T-helper 17 cell (primary cell): ENCODE results near the gene GRB10. TPM values are rescaled to one million over a fixed set of nuclear protein-coding genes. Genes with fewer than 3 reads are reported as not detected.
"Not testable (repeated sequence)": the region's sequence is repeated elsewhere in the genome, so short reads cannot be mapped to it uniquely, and the experiment has no call there.

Experiments
- ATAC-seq: fragments of 150-1000 bp; cut with Tn5 transposase; 2 replicates; pipeline ENCODE4 v1.10.0; 2021; ENCODE audit warnings: mild to moderate bottlenecking, moderate library complexity
- DNase-seq, 3 donors: peaks; one replicate each; pipeline versions ENCODE4 v3.0.0 to v3.0.0-alpha.2; 2020 to 2021
- H3K9me3 ChIP-seq: one replicate; pipeline ENCODE4 v1.7.0; 2013; ENCODE audit warnings: low read length, mild to moderate bottlenecking; ENCODE audit not compliant: control insufficient read depth, poor library complexity, severe bottlenecking
- H3K27ac Mint-ChIP-seq: one replicate; pipeline ENCODE4 v1.8.0; 2022; ENCODE audit warnings: mild to moderate bottlenecking, moderate library complexity, mixed read lengths
- H3K27me3 Mint-ChIP-seq: one replicate; pipeline ENCODE4 v1.8.0; 2022; ENCODE audit warnings: mixed read lengths
- H3K36me3 Mint-ChIP-seq: one replicate; pipeline ENCODE4 v1.8.0; 2022; ENCODE audit warnings: low read depth, mixed read lengths
- H3K4me1 Mint-ChIP-seq: one replicate; pipeline ENCODE4 v1.8.0; 2022; ENCODE audit warnings: mild to moderate bottlenecking, mixed read lengths
- H3K4me3 Mint-ChIP-seq: one replicate; pipeline ENCODE4 v1.8.0; 2022; ENCODE audit warnings: mild to moderate bottlenecking, moderate library complexity, mixed read lengths
- total RNA-seq, 4 donors: library from RNA in 2 of 4; stranded (reverse) in 2 of 4; gene quantifications; one replicate each; pipeline ENCODE4 v1.2.3 and lab custom pipeline; 2022 to 2026

The GRB10 gene
- total RNA-seq, 2 donors from 2014 or later, result 3.8 to 7.0 TPM

GRCh38 chr7:50595491-50596102 lies 187.1 kb downstream of the GRB10 start:
- H3K27ac Mint-ChIP-seq, result no peak overlapping the region
- no peaks in the 10 kb centered on the region for H3K9me3 ChIP-seq
- peaks cover 10% of the 10 kb centered on the region for H3K27me3 Mint-ChIP-seq
- DNase-seq (no peak), ATAC-seq (peak; percentile 67)
- peaks cover 5% of the 10 kb centered on the region for H3K36me3 Mint-ChIP-seq
- H3K4me3 Mint-ChIP-seq, result no peak overlapping the region
- H3K4me1 Mint-ChIP-seq, result peaks cover 18% of the 10 kb centered on the region

- no peaks in the 10 kb centered on the region for H3K9me3 ChIP-seq
- H3K4me3 Mint-ChIP-seq, result no peak overlapping the region
- H3K27me3 Mint-ChIP-seq, result peaks cover 17% of the 10 kb centered on the region
- DNase-seq (no peak), ATAC-seq (no peak)
- peaks cover 18% of the 10 kb centered on the region for H3K4me1 Mint-ChIP-seq
- no peak overlapping the region for H3K27ac Mint-ChIP-seq
- H3K36me3 Mint-ChIP-seq, result peaks cover 2% of the 10 kb centered on the region
These were observed 187.8 kb downstream of the GRB10 start for GRCh38 chr7:50594734-50595485.

- Mint-ChIP-seq H3K4me1 (peaks cover 18% of the 10 kb centered on the region), H3K4me3 (no peak overlapping the region), H3K27ac (no peak overlapping the region), H3K36me3 (no peaks in the 10 kb centered on the region), H3K27me3 (peaks cover 24% of the 10 kb centered on the region)
- ATAC-seq, result no peak
- H3K9me3 ChIP-seq, result no peaks in the 10 kb centered on the region
- DNase-seq, result no peak
These were observed 188.6 kb downstream of the GRB10 start for GRCh38 chr7:50594136-50594535.

- no peaks in the 10 kb centered on the region for H3K9me3 ChIP-seq
- Mint-ChIP-seq H3K27ac (no peak overlapping the region), H3K4me1 (peaks cover 11% of the 10 kb centered on the region), H3K4me3 (no peak overlapping the region), H3K27me3 (peaks cover 33% of the 10 kb centered on the region), H3K36me3 (no peaks in the 10 kb centered on the region)
- no peak for DNase-seq
- no peak for ATAC-seq
These were observed 189.8 kb downstream of the GRB10 start for GRCh38 chr7:50592940-50593339.

GRCh38 chr7:50591480-50592438 lies 190.9 kb downstream of the GRB10 start:
- no peaks in the 10 kb centered on the region for H3K36me3 Mint-ChIP-seq
- no peak for DNase-seq
- peaks cover 11% of the 10 kb centered on the region for H3K4me1 Mint-ChIP-seq
- no peaks in the 10 kb centered on the region for H3K9me3 ChIP-seq
- peaks cover 39% of the 10 kb centered on the region for H3K27me3 Mint-ChIP-seq
- H3K27ac Mint-ChIP-seq, result no peak overlapping the region
- H3K4me3 Mint-ChIP-seq, result no peak overlapping the region
- no peak for ATAC-seq

DNA sequence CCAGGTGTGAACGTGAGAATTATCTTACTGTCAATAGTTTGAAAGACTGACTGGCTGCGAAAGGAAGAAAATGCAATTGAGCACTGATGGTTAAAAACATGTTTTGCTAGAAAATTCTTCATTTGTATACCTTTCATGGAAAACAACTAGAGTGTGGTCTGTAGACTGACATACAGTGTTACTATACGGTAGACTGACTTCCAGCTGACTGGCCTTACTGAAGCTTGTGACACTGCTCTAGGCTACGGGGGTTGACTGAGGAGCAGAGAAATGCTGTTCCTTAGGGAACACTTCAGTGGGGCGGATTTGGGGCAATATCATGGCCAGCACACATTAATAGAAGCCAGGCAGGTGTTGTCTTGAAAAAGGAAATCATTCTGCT lies 191.6 kb downstream of the GRB10 start:
- H3K27ac Mint-ChIP-seq, result no peak overlapping the region
- peaks cover 39% of the 10 kb centered on the region for H3K27me3 Mint-ChIP-seq
- no peaks in the 10 kb centered on the region for H3K36me3 Mint-ChIP-seq
- DNase-seq (no peak), ATAC-seq (no peak)
- no peak overlapping the region for H3K4me3 Mint-ChIP-seq
- H3K9me3 ChIP-seq, result no peaks in the 10 kb centered on the region
- H3K4me1 Mint-ChIP-seq, result peaks cover 11% of the 10 kb centered on the region

- Mint-ChIP-seq H3K4me3 (no peak overlapping the region), H3K27ac (no peak overlapping the region), H3K4me1 (peaks cover 11% of the 10 kb centered on the region), H3K27me3 (peaks cover 39% of the 10 kb centered on the region), H3K36me3 (no peaks in the 10 kb centered on the region)
- H3K9me3 ChIP-seq, result no peaks in the 10 kb centered on the region
- ATAC-seq, result no peak
- DNase-seq, result no peak
These were observed 192.2 kb downstream of the GRB10 start for GRCh38 chr7:50590535-50590934.

- no peak for DNase-seq
These were observed 193.3 kb downstream of the GRB10 start for GRCh38 chr7:50589364-50589763.

DNA sequence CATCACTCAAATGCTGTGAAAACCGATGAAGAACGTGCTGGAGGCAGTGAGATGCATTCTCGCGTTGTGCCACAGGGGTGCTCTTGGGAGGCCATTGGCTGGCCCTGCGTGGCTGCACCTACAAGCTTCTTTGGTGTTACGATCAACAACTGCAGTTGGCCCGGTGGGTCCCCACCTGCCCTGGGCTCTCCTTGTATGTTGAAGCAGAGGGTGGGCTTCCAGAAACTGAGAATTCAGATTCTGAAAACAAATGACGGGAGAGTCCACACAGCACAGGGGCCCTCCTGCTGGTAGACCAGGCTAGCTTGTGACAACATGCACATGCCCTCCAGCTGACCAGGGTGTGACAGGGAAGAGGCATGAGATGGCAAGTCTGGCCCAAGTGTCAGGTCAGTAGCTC lies 193.8 kb downstream of the GRB10 start:
- no peak for ATAC-seq
- Mint-ChIP-seq H3K27ac (no peak overlapping the region), H3K27me3 (peaks cover 39% of the 10 kb centered on the region), H3K4me3 (no peak overlapping the region), H3K36me3 (no peaks in the 10 kb centered on the region), H3K4me1 (no peaks in the 10 kb centered on the region)
- no peaks in the 10 kb centered on the region for H3K9me3 ChIP-seq
- DNase-seq, result no peak

More at GRCh38 chr7:50589364-50589763, 193.3 kb downstream of the GRB10 start:
- Mint-ChIP-seq H3K27me3 (peaks cover 39% of the 10 kb centered on the region), H3K4me3 (no peak overlapping the region), H3K36me3 (no peaks in the 10 kb centered on the region), H3K27ac (no peak overlapping the region), H3K4me1 (peaks cover 2% of the 10 kb centered on the region)
- ATAC-seq, result no peak
- no peaks in the 10 kb centered on the region for H3K9me3 ChIP-seq

DNA sequence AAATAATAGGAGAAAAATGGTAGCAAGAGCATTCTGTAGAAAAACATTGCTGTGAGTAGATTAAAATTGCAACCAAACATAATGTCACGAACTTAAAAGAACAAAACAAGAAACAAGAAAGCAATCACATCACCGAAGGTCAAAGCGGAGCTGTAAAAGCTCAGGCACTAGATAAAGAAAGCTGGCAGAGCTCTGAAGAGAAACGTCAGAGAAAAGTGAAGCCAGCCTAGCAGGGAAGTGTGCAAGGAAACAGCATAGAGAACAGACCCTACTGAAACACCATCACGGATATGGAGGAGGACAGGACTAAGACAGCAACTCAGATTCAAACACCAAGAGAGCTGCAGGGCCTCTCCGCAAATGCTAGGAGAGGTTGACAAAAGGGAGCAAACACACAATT lies 195.0 kb downstream of the GRB10 start:
- H3K9me3 ChIP-seq, result no peaks in the 10 kb centered on the region
- Mint-ChIP-seq H3K27me3 (peaks cover 39% of the 10 kb centered on the region), H3K4me1 (no peaks in the 10 kb centered on the region), H3K4me3 (no peak overlapping the region), H3K36me3 (no peaks in the 10 kb centered on the region), H3K27ac (no peak overlapping the region)
- no peak for ATAC-seq
- DNase-seq, result no peak

DNA sequence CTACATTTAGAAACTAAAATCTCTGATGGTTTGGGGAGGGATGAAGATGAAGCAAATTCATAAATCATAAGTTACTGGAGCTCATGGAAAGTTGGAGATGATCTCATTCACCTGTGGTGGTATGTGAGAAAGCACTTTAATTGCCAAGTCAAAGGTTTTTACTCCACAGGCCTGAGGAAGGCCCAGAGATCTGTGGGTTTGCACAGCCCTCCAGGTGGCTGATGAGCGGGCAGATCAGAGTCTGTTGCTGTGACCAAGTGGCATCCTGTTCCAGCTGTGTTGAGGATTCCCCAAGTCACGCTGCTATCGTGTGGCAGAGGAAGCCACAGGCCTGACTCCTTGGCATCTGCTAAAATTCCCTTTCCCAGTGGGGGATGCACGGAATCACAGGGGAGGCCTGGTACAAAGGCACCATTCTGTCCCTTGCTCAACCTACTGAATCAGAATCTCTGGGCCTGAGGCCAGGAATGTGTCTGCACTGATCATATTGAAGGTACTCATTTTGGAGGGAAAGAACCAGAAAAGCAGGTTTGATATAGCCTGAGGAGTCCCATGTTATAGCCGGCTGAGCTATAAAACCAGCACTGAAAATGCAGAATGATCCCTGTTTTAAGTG lies 197.8 kb downstream of the GRB10 start:
- ATAC-seq (no peak), DNase-seq (no peak)
- no peaks in the 10 kb centered on the region for H3K9me3 ChIP-seq
- no peaks in the 10 kb centered on the region for H3K4me1 Mint-ChIP-seq
- H3K27me3 Mint-ChIP-seq, result peaks cover 22% of the 10 kb centered on the region
- H3K4me3 Mint-ChIP-seq, result no peak overlapping the region
- H3K27ac Mint-ChIP-seq, result no peak overlapping the region
- peaks cover 2% of the 10 kb centered on the region for H3K36me3 Mint-ChIP-seq

DNA sequence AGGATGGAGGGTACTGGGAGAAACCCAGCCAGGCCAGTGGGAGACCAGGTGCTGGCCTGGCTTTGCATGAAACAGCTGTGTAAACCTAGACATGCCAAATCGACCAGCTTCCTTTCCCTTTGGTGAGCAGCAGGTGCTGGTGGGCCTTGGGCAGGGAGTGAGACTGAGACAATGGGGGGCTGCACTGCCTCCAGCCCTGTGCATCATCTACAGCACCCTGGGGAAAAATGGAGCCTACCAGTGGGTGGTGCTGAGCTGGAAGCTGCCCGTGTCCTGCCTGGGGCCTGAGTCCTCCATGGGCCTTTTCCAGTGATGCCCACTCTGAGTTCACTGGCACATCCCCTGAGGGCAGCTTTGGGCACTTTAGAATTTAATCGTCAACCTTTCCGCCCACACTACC lies 198.3 kb downstream of the GRB10 start:
- DNase-seq (no peak), ATAC-seq (no peak)
- peaks cover 2% of the 10 kb centered on the region for H3K36me3 Mint-ChIP-seq

GRCh38 chr7:50583295-50583694 lies 199.4 kb downstream of the GRB10 start:
- not testable (repeated sequence) for H3K4me3 Mint-ChIP-seq, DNase-seq, H3K36me3 Mint-ChIP-seq, H3K4me1 Mint-ChIP-seq, H3K9me3 ChIP-seq, H3K27me3 Mint-ChIP-seq, H3K27ac Mint-ChIP-seq, ATAC-seq

More for the DNA sequence above, 198.3 kb downstream of the GRB10 start:
- no peak overlapping the region for H3K4me3 Mint-ChIP-seq
- peaks cover 18% of the 10 kb centered on the region for H3K27me3 Mint-ChIP-seq
- no peaks in the 10 kb centered on the region for H3K4me1 Mint-ChIP-seq
- no peaks in the 10 kb centered on the region for H3K9me3 ChIP-seq
- H3K27ac Mint-ChIP-seq, result no peak overlapping the region
